ENCODE data around the gene ABCA5. TPM values are rescaled to one million over a fixed set of nuclear protein-coding genes. Genes with fewer than 3 reads are reported as not detected.

Gene ABCA5
- polyA plus RNA-seq, 1 donor from 2014 or later = 91.7 TPM

GRCh38 chr17:69245617-69246016 lies 81.3 kb downstream of the ABCA5 start:
- no peak overlapping the region for H3K27ac ChIP-seq (ENCODE audit: low read length)
- TF ChIP-seq TAF1 (IDR thresholded peaks at IDR 0.05; ENCODE audit: low read depth) = no peak
- no peak for TF ChIP-seq EP300 (conservative IDR thresholded peaks at IDR 0.05; ENCODE audit: poor library complexity, severe bottlenecking)
- TF ChIP-seq MXI1 (conservative IDR thresholded peaks at IDR 0.05; ENCODE audit: poor library complexity, severe bottlenecking) = no peak
- no peak for TF ChIP-seq EZH2 (IDR thresholded peaks at IDR 0.05; ENCODE audit: borderline replicate concordance, insufficient read depth, low read length, poor library complexity, severe bottlenecking)
- no peak for TF ChIP-seq RAD21 (conservative IDR thresholded peaks at IDR 0.05)
- no peak for TF ChIP-seq POLR2AphosphoS5 (IDR thresholded peaks at IDR 0.05)
- TF ChIP-seq, protein P1, sequence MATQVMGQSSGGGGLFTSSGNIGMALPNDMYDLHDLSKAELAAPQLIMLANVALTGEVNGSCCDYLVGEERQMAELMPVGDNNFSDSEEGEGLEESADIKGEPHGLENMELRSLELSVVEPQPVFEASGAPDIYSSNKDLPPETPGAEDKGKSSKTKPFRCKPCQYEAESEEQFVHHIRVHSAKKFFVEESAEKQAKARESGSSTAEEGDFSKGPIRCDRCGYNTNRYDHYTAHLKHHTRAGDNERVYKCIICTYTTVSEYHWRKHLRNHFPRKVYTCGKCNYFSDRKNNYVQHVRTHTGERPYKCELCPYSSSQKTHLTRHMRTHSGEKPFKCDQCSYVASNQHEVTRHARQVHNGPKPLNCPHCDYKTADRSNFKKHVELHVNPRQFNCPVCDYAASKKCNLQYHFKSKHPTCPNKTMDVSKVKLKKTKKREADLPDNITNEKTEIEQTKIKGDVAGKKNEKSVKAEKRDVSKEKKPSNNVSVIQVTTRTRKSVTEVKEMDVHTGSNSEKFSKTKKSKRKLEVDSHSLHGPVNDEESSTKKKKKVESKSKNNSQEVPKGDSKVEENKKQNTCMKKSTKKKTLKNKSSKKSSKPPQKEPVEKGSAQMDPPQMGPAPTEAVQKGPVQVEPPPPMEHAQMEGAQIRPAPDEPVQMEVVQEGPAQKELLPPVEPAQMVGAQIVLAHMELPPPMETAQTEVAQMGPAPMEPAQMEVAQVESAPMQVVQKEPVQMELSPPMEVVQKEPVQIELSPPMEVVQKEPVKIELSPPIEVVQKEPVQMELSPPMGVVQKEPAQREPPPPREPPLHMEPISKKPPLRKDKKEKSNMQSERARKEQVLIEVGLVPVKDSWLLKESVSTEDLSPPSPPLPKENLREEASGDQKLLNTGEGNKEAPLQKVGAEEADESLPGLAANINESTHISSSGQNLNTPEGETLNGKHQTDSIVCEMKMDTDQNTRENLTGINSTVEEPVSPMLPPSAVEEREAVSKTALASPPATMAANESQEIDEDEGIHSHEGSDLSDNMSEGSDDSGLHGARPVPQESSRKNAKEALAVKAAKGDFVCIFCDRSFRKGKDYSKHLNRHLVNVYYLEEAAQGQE (IDR thresholded peaks at IDR 0.05; ENCODE audit: borderline replicate concordance) = no peak
- TF ChIP-seq, protein P2, sequence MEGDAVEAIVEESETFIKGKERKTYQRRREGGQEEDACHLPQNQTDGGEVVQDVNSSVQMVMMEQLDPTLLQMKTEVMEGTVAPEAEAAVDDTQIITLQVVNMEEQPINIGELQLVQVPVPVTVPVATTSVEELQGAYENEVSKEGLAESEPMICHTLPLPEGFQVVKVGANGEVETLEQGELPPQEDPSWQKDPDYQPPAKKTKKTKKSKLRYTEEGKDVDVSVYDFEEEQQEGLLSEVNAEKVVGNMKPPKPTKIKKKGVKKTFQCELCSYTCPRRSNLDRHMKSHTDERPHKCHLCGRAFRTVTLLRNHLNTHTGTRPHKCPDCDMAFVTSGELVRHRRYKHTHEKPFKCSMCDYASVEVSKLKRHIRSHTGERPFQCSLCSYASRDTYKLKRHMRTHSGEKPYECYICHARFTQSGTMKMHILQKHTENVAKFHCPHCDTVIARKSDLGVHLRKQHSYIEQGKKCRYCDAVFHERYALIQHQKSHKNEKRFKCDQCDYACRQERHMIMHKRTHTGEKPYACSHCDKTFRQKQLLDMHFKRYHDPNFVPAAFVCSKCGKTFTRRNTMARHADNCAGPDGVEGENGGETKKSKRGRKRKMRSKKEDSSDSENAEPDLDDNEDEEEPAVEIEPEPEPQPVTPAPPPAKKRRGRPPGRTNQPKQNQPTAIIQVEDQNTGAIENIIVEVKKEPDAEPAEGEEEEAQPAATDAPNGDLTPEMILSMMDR (IDR thresholded peaks at IDR 0.05; ENCODE audit: poor library complexity, severe bottlenecking) = no peak
- TF ChIP-seq SMC3 (conservative IDR thresholded peaks at IDR 0.05; ENCODE audit: poor library complexity) = no peak

DNA sequence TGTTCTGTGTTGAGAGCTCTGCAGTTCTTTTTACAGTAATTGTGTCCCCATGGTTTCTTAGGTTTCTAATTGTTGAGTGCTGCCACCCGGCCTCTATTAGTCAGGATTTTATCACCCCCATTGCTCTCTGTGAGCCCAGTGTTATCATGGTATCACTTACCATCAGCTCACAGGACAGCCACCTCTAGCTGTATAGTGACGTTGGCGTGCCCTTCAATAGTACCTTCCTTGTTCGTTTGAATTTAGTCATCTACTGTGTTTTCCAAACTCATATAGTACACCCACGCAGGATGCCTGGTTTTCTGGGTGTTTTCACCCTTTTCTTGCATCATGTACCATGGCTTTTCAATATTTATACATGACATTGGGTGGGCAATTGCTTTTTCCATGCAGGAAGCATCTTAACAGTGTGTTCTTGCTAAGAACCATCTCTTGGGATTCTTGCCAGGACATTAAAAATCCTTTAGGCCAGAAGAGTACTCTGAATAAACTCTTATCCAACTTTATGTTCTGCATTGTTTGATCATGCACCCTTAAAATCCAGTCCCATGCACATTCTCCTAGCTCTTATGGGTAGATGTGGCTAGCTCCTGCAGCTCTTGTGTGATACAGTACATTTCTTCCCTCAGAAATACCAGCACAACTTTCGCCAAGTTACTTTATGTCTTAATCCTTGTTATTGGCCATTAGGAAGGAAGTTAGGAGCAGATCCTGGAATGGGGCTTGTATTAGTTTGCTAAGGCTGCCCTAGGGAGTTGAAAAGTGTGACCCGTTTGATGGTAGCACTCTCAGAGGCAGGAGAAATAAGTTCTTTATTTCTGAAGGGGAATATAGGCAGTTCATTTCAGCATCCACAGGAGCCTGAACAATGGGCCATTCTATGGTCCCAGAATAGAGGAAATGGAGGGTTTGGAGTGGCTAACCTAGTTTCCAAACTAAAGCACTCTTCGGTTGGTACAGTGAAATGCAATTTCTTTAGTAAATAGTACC lies 87.0 kb downstream of the ABCA5 start:
- H3K9me3 ChIP-seq (ENCODE audit: low read length) = no peaks in the 10 kb centered on the region
- H3K79me2 ChIP-seq (replicated peaks; ENCODE audit: insufficient read depth, low read length) = no peaks in the 10 kb centered on the region
- H3K4me2 ChIP-seq (ENCODE audit: low read length) = no peak overlapping the region
- TF ChIP-seq, protein P2 (IDR thresholded peaks at IDR 0.05; ENCODE audit: poor library complexity, severe bottlenecking) = no peak
- no peak for TF ChIP-seq RAD21 (conservative IDR thresholded peaks at IDR 0.05)
- no peak for TF ChIP-seq SMC3 (conservative IDR thresholded peaks at IDR 0.05; ENCODE audit: poor library complexity)
- TF ChIP-seq POLR2AphosphoS5 (IDR thresholded peaks at IDR 0.05) = no peak
- no peak overlapping the region for H3K4me3 ChIP-seq (ENCODE audit: low read length)
- H3K9ac ChIP-seq (ENCODE audit: low read length) = no peak overlapping the region
- H3K36me3 ChIP-seq (ENCODE audit: insufficient read depth, low read length) = no peaks in the 10 kb centered on the region
- no peaks in the 10 kb centered on the region for H4K20me1 ChIP-seq (ENCODE audit: insufficient read depth)
- no peaks in the 10 kb centered on the region for H3F3A ChIP-seq (ENCODE audit: insufficient read depth, low read length, poor library complexity, severe bottlenecking)
- H2AFZ ChIP-seq (ENCODE audit: low read depth, low read length) = no peak overlapping the region
- no peak overlapping the region for H3K27ac ChIP-seq (ENCODE audit: low read length)
- H3K27me3 ChIP-seq (ENCODE audit: insufficient read depth, low read depth, low read length) = no peaks in the 10 kb centered on the region
- H3K9me2 ChIP-seq (ENCODE audit: insufficient read depth, low read length) = no peaks in the 10 kb centered on the region

More at GRCh38 chr17:69245617-69246016, 81.3 kb downstream of the ABCA5 start:
- no peaks in the 10 kb centered on the region for H3K36me3 ChIP-seq (ENCODE audit: insufficient read depth, low read length)
- no peak overlapping the region for H3K9ac ChIP-seq (ENCODE audit: low read length)
- no peaks in the 10 kb centered on the region for H3K9me2 ChIP-seq (ENCODE audit: insufficient read depth, low read length)
- H3K27me3 ChIP-seq (ENCODE audit: insufficient read depth, low read depth, low read length) = no peaks in the 10 kb centered on the region
- no peak overlapping the region for H2AFZ ChIP-seq (ENCODE audit: low read depth, low read length)
- H3F3A ChIP-seq (ENCODE audit: insufficient read depth, low read length, poor library complexity, severe bottlenecking) = no peaks in the 10 kb centered on the region
- no peaks in the 10 kb centered on the region for H3K9me3 ChIP-seq (ENCODE audit: low read length)
- no peak overlapping the region for H3K4me3 ChIP-seq (ENCODE audit: low read length)
- no peak overlapping the region for H3K4me2 ChIP-seq (ENCODE audit: low read length)
- no peaks in the 10 kb centered on the region for H3K79me2 ChIP-seq (replicated peaks; ENCODE audit: insufficient read depth, low read length)
- no peaks in the 10 kb centered on the region for H4K20me1 ChIP-seq (ENCODE audit: insufficient read depth)
